ENCODE data around the gene DMD.
"Not testable (repeated sequence)": the region's sequence is repeated elsewhere in the genome, so short reads cannot be mapped to it uniquely, and the experiment has no call there.

DMD gene

DNA sequence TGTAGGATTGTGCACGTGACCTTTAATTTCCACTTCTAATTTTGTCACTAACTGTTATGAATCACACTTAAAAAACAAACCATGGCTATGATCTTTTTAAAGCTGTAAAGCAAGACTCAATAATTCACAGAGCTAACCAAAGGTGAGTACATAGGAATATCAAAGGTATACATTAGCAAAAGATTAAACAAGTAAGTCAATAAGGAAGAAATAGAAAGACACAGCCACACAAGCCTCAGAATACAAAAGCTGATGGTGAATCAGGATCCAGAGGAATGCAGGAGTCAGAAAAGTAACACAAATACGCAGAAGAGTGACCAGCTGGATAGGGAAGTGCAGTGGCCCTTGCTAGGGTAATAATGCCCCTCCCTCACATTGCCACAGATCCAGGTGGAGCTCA, 943.6 kb downstream of the DMD start:
- H3K27me3 ChIP-seq (ENCODE audit: insufficient read depth, low read length), result no peaks in the 10 kb centered on the region
- H3K4me1 ChIP-seq (ENCODE audit: control insufficient read depth, insufficient read depth, low read length, unreplicated experiment), result no peaks in the 10 kb centered on the region
- H2AFZ ChIP-seq (ENCODE audit: low read length, unreplicated experiment), result no peak overlapping the region
- H3K27ac ChIP-seq (ENCODE audit: low read depth, low read length), result no peak overlapping the region
- no peak overlapping the region for H3K4me3 ChIP-seq (ENCODE audit: low read depth, low read length)
- H3K36me3 ChIP-seq (ENCODE audit: insufficient read depth, low read length), result no peaks in the 10 kb centered on the region
- H3K79me2 ChIP-seq (ENCODE audit: control insufficient read depth, insufficient read depth, low read length, unreplicated experiment), result no peaks in the 10 kb centered on the region

DNA sequence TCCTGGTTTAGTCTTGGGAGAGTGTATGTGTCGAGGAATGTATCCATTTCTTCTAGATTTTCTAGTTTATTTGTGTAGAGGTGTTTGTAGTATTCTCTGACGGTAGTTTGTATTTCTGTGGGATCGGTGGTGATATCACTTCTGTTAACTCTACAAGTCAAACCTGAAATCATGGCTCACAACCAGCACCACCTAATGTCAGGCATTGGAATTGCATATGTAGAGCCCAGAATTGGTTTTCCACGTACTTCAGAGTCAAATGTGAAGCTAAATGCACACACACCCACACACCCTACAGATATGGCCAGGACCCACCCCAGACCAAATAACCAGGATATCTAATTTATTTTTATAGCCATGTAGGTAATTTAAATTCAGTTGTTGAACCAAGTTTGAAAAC, 964.7 kb downstream of the DMD start:
- not testable (repeated sequence) for H3K36me3 ChIP-seq (ENCODE audit: insufficient read depth, low read length); H3K27me3 ChIP-seq (ENCODE audit: insufficient read depth, low read length); H3K79me2 ChIP-seq (ENCODE audit: control insufficient read depth, insufficient read depth, low read length, unreplicated experiment); H3K27ac ChIP-seq (ENCODE audit: low read depth, low read length); H3K4me1 ChIP-seq (ENCODE audit: control insufficient read depth, insufficient read depth, low read length, unreplicated experiment); H3K4me3 ChIP-seq (ENCODE audit: low read depth, low read length); H2AFZ ChIP-seq (ENCODE audit: low read length, unreplicated experiment)

GRCh38 chrX:32195611-32196010, 1015.7 kb downstream of the DMD start:
- Histone ChIP-seq H3K36me3 (ENCODE audit: insufficient read depth, low read length) (no peaks in the 10 kb centered on the region), H3K4me3 (ENCODE audit: low read depth, low read length) (no peak overlapping the region), H3K4me1 (ENCODE audit: control insufficient read depth, insufficient read depth, low read length, unreplicated experiment) (no peaks in the 10 kb centered on the region), H3K27me3 (ENCODE audit: insufficient read depth, low read length) (no peaks in the 10 kb centered on the region), H3K27ac (ENCODE audit: low read depth, low read length) (no peak overlapping the region), H2AFZ (ENCODE audit: low read length, unreplicated experiment) (no peak overlapping the region), H3K79me2 (ENCODE audit: control insufficient read depth, insufficient read depth, low read length, unreplicated experiment) (no peaks in the 10 kb centered on the region)

GRCh38 chrX:32191316-32191715, 1020.0 kb downstream of the DMD start:
- no peaks in the 10 kb centered on the region for H3K4me1 ChIP-seq (ENCODE audit: control insufficient read depth, insufficient read depth, low read length, unreplicated experiment)
- H3K27ac ChIP-seq (ENCODE audit: low read depth, low read length), result no peak overlapping the region
- no peaks in the 10 kb centered on the region for H3K36me3 ChIP-seq (ENCODE audit: insufficient read depth, low read length)
- H3K79me2 ChIP-seq (ENCODE audit: control insufficient read depth, insufficient read depth, low read length, unreplicated experiment), result no peaks in the 10 kb centered on the region
- no peak overlapping the region for H2AFZ ChIP-seq (ENCODE audit: low read length, unreplicated experiment)
- no peaks in the 10 kb centered on the region for H3K27me3 ChIP-seq (ENCODE audit: insufficient read depth, low read length)
- no peak overlapping the region for H3K4me3 ChIP-seq (ENCODE audit: low read depth, low read length)

DNA sequence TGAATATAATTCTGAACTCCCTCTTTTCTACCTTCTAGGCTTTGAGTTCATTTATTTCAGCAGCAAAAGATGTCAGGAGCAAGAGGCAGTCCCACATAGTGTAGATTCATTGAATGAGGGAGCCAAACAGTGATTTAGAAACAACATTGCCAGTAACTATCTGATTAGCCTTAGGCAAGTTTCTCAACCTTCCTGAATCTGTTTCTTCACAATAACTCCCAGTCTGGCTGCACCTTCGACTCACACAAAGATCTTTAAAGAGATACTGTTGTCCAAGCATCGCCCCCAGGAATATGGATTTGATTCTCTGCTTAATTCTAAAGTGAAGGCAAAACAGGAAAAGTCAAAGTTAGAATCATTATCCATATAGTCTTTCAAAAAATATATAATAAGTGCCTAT, 1026.2 kb downstream of the DMD start:
- H3K79me2 ChIP-seq (ENCODE audit: control insufficient read depth, insufficient read depth, low read length, unreplicated experiment), result no peaks in the 10 kb centered on the region
- H3K27me3 ChIP-seq (ENCODE audit: insufficient read depth, low read length), result no peaks in the 10 kb centered on the region
- no peaks in the 10 kb centered on the region for H3K36me3 ChIP-seq (ENCODE audit: insufficient read depth, low read length)
- no peak overlapping the region for H2AFZ ChIP-seq (ENCODE audit: low read length, unreplicated experiment)
- H3K4me1 ChIP-seq (ENCODE audit: control insufficient read depth, insufficient read depth, low read length, unreplicated experiment), result no peaks in the 10 kb centered on the region
- H3K4me3 ChIP-seq (ENCODE audit: low read depth, low read length), result no peak overlapping the region
- no peak overlapping the region for H3K27ac ChIP-seq (ENCODE audit: low read depth, low read length)

- Histone ChIP-seq H2AFZ (ENCODE audit: low read length, unreplicated experiment) (no peak overlapping the region), H3K36me3 (ENCODE audit: insufficient read depth, low read length) (no peaks in the 10 kb centered on the region), H3K27me3 (ENCODE audit: insufficient read depth, low read length) (no peaks in the 10 kb centered on the region), H3K79me2 (ENCODE audit: control insufficient read depth, insufficient read depth, low read length, unreplicated experiment) (no peaks in the 10 kb centered on the region), H3K4me3 (ENCODE audit: low read depth, low read length) (no peak overlapping the region), H3K4me1 (ENCODE audit: control insufficient read depth, insufficient read depth, low read length, unreplicated experiment) (no peaks in the 10 kb centered on the region), H3K27ac (ENCODE audit: low read depth, low read length) (no peak overlapping the region)
These were observed 1028.3 kb downstream of the DMD start for GRCh38 chrX:32183066-32183465.

- no peak overlapping the region for H3K27ac ChIP-seq (ENCODE audit: low read depth, low read length)
- no peaks in the 10 kb centered on the region for H3K27me3 ChIP-seq (ENCODE audit: insufficient read depth, low read length)
- no peaks in the 10 kb centered on the region for H3K79me2 ChIP-seq (ENCODE audit: control insufficient read depth, insufficient read depth, low read length, unreplicated experiment)
- no peaks in the 10 kb centered on the region for H3K36me3 ChIP-seq (ENCODE audit: insufficient read depth, low read length)
- no peak overlapping the region for H3K4me3 ChIP-seq (ENCODE audit: low read depth, low read length)
- H3K4me1 ChIP-seq (ENCODE audit: control insufficient read depth, insufficient read depth, low read length, unreplicated experiment), result no peaks in the 10 kb centered on the region
- no peak overlapping the region for H2AFZ ChIP-seq (ENCODE audit: low read length, unreplicated experiment)
These were observed 1034.8 kb downstream of the DMD start for GRCh38 chrX:32176510-32176909.

DNA sequence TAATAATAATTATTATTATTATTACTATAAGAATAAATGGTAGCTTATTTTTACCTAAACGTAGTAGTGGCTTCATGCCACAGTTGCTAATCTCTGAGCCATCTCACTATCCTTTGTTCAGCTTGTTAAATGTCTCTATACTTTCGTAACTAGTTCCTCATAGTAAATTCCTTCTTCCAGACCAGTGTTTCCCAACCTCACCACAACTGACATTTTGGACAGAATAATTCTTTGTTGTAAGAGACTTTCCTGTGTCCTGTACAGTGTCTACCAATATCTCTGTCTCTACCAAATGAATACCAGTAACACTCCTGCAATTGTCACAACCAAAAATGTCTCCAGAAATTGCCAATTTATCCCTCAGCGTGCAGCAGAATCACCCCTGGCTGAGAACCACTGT, 1040.9 kb downstream of the DMD start:
- Histone ChIP-seq H3K4me1 (ENCODE audit: control insufficient read depth, insufficient read depth, low read length, unreplicated experiment) (no peaks in the 10 kb centered on the region), H3K79me2 (ENCODE audit: control insufficient read depth, insufficient read depth, low read length, unreplicated experiment) (no peaks in the 10 kb centered on the region), H2AFZ (ENCODE audit: low read length, unreplicated experiment) (no peak overlapping the region), H3K36me3 (ENCODE audit: insufficient read depth, low read length) (no peaks in the 10 kb centered on the region), H3K27me3 (ENCODE audit: insufficient read depth, low read length) (no peaks in the 10 kb centered on the region), H3K4me3 (ENCODE audit: low read depth, low read length) (no peak overlapping the region), H3K27ac (ENCODE audit: low read depth, low read length) (no peak overlapping the region)

- no peaks in the 10 kb centered on the region for H3K36me3 ChIP-seq (ENCODE audit: insufficient read depth, low read length)
- H3K27me3 ChIP-seq (ENCODE audit: insufficient read depth, low read length), result no peaks in the 10 kb centered on the region
- no peak overlapping the region for H2AFZ ChIP-seq (ENCODE audit: low read length, unreplicated experiment)
- H3K79me2 ChIP-seq (ENCODE audit: control insufficient read depth, insufficient read depth, low read length, unreplicated experiment), result no peaks in the 10 kb centered on the region
- no peaks in the 10 kb centered on the region for H3K4me1 ChIP-seq (ENCODE audit: control insufficient read depth, insufficient read depth, low read length, unreplicated experiment)
- H3K4me3 ChIP-seq (ENCODE audit: low read depth, low read length), result no peak overlapping the region
- no peak overlapping the region for H3K27ac ChIP-seq (ENCODE audit: low read depth, low read length)
These were observed 1056.2 kb downstream of the DMD start for GRCh38 chrX:32155044-32155638.

- Histone ChIP-seq H3K4me3 (ENCODE audit: low read depth, low read length) (no peak overlapping the region), H3K27ac (ENCODE audit: low read depth, low read length) (no peak overlapping the region), H3K79me2 (ENCODE audit: control insufficient read depth, insufficient read depth, low read length, unreplicated experiment) (no peaks in the 10 kb centered on the region), H3K36me3 (ENCODE audit: insufficient read depth, low read length) (no peaks in the 10 kb centered on the region), H2AFZ (ENCODE audit: low read length, unreplicated experiment) (no peak overlapping the region), H3K27me3 (ENCODE audit: insufficient read depth, low read length) (no peaks in the 10 kb centered on the region), H3K4me1 (ENCODE audit: control insufficient read depth, insufficient read depth, low read length, unreplicated experiment) (no peaks in the 10 kb centered on the region)
These were observed 1057.8 kb downstream of the DMD start for GRCh38 chrX:32153585-32153984.

DNA sequence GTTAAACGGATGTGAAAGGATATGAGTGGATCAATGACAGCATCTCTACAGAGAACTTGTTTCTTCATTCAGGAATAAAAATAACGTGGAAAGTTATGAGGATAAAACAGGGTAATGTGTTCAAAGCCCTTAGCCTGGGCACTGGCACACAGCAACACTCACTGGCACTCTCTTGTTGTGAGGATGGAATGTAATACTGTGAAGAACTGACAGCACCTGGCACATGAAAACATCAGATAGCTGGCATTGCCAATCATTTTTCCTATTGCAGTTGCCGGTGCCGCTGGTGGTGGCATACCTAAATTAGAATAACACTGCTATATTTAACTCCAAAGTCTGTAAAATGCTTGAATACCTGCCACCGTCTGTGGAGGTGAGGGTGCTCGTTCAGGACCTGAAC, 1061.2 kb downstream of the DMD start:
- no peaks in the 10 kb centered on the region for H3K27me3 ChIP-seq (ENCODE audit: insufficient read depth, low read length)
- no peaks in the 10 kb centered on the region for H3K36me3 ChIP-seq (ENCODE audit: insufficient read depth, low read length)
- H3K4me3 ChIP-seq (ENCODE audit: low read depth, low read length), result no peak overlapping the region
- H3K4me1 ChIP-seq (ENCODE audit: control insufficient read depth, insufficient read depth, low read length, unreplicated experiment), result no peaks in the 10 kb centered on the region
- H2AFZ ChIP-seq (ENCODE audit: low read length, unreplicated experiment), result no peak overlapping the region
- H3K27ac ChIP-seq (ENCODE audit: low read depth, low read length), result no peak overlapping the region
- no peaks in the 10 kb centered on the region for H3K79me2 ChIP-seq (ENCODE audit: control insufficient read depth, insufficient read depth, low read length, unreplicated experiment)
